ENCODE measurements around the gene GCGR.
A peak's percentile ranks its signal among the peaks of the same experiment; 100 is the strongest.
"Not testable (repeated sequence)": the region's sequence is repeated elsewhere in the genome, so short reads cannot be mapped to it uniquely, and the experiment has no call there.

GCGR gene

GRCh38 chr17:81834831-81835267 lies 30.9 kb downstream of the GCGR start, which contains the start of gene PPP1R27:
PPP1R27 (minus strand) TSS chr17:81835050; CDS start chr17:81834953, 97 bp downstream.
- no peaks in the 10 kb centered on the region for H3K27me3 ChIP-seq (ENCODE audit: control insufficient read depth, insufficient read depth, low read length)
- H3K27ac ChIP-seq (ENCODE audit: low read depth, low read length): peak within 1 kb of the TSS; percentile 99; the same call in 1 of the 2 replicates
- peaks cover 17% of the 10 kb centered on the region for H3K4me1 ChIP-seq (ENCODE audit: control insufficient read depth, insufficient read depth, low read length)

GRCh38 chr17:81837641-81838040 lies 33.7 kb downstream of the GCGR start:
- Histone ChIP-seq H3K27ac (ENCODE audit: low read depth, low read length) (no peak overlapping the region), H3K4me3 (ENCODE audit: low read depth, low read length) (no peak overlapping the region), H3K9me3 (ENCODE audit: control insufficient read depth, insufficient read depth, low read depth, low read length) (no peaks in the 10 kb centered on the region), H3K4me1 (ENCODE audit: control insufficient read depth, insufficient read depth, low read length) (peaks cover 18% of the 10 kb centered on the region; the same call in 1 of the 2 replicates), H3K27me3 (ENCODE audit: control insufficient read depth, insufficient read depth, low read length) (no peaks in the 10 kb centered on the region), H3K9ac (ENCODE audit: low read length) (no peak overlapping the region), H3K36me3 (ENCODE audit: control insufficient read depth, insufficient read depth, low read length) (peaks cover 4% of the 10 kb centered on the region)

More at GRCh38 chr17:81834831-81835267, 30.9 kb downstream of the GCGR start, which contains the start of gene PPP1R27:
- no peaks in the 10 kb centered on the region for H3K9me3 ChIP-seq (ENCODE audit: control insufficient read depth, insufficient read depth, low read depth, low read length)
- peak within 1 kb of the TSS; percentile 97 for H3K9ac ChIP-seq (ENCODE audit: low read length)
- H3K4me3 ChIP-seq (ENCODE audit: low read depth, low read length): peak within 1 kb of the TSS; percentile 97
- H3K36me3 ChIP-seq (ENCODE audit: control insufficient read depth, insufficient read depth, low read length): no peaks in the 10 kb centered on the region

GRCh38 chr17:81838753-81839255 lies 34.9 kb downstream of the GCGR start:
- Histone ChIP-seq H3K27ac (ENCODE audit: low read depth, low read length) (no peak overlapping the region), H3K4me3 (ENCODE audit: low read depth, low read length) (no peak overlapping the region), H3K4me1 (ENCODE audit: control insufficient read depth, insufficient read depth, low read length) (peaks cover 16% of the 10 kb centered on the region; the same call in 1 of the 2 replicates), H3K27me3 (ENCODE audit: control insufficient read depth, insufficient read depth, low read length) (no peaks in the 10 kb centered on the region), H3K36me3 (ENCODE audit: control insufficient read depth, insufficient read depth, low read length) (peaks cover 16% of the 10 kb centered on the region), H3K9ac (ENCODE audit: low read length) (no peak overlapping the region), H3K9me3 (ENCODE audit: control insufficient read depth, insufficient read depth, low read depth, low read length) (no peaks in the 10 kb centered on the region)

- Histone ChIP-seq H3K36me3 (ENCODE audit: control insufficient read depth, insufficient read depth, low read length) (peaks cover 21% of the 10 kb centered on the region), H3K9ac (ENCODE audit: low read length) (no peak overlapping the region), H3K4me1 (ENCODE audit: control insufficient read depth, insufficient read depth, low read length) (peaks cover 14% of the 10 kb centered on the region; the same call in 1 of the 2 replicates), H3K4me3 (ENCODE audit: low read depth, low read length) (no peak overlapping the region), H3K9me3 (ENCODE audit: control insufficient read depth, insufficient read depth, low read depth, low read length) (no peaks in the 10 kb centered on the region), H3K27me3 (ENCODE audit: control insufficient read depth, insufficient read depth, low read length) (no peaks in the 10 kb centered on the region), H3K27ac (ENCODE audit: low read depth, low read length) (no peak overlapping the region)
Measured at GRCh38 chr17:81839301-81839700, 35.4 kb downstream of the GCGR start.

GRCh38 chr17:81840059-81840458 lies 36.1 kb downstream of the GCGR start:
- H3K27me3 ChIP-seq (ENCODE audit: control insufficient read depth, insufficient read depth, low read length); H3K9me3 ChIP-seq (ENCODE audit: control insufficient read depth, insufficient read depth, low read depth, low read length); H3K4me3 ChIP-seq (ENCODE audit: low read depth, low read length); H3K9ac ChIP-seq (ENCODE audit: low read length); H3K27ac ChIP-seq (ENCODE audit: low read depth, low read length): not testable (repeated sequence)
- peaks cover 28% of the 10 kb centered on the region for H3K36me3 ChIP-seq (ENCODE audit: control insufficient read depth, insufficient read depth, low read length)
- peaks cover 14% of the 10 kb centered on the region; the same call in 1 of the 2 replicates for H3K4me1 ChIP-seq (ENCODE audit: control insufficient read depth, insufficient read depth, low read length)

GRCh38 chr17:81840826-81841778 lies 37.2 kb downstream of the GCGR start:
- peaks cover 14% of the 10 kb centered on the region; the same call in 1 of the 2 replicates for H3K4me1 ChIP-seq (ENCODE audit: control insufficient read depth, insufficient read depth, low read length)
- peak overlapping the region; percentile 5 for H3K9ac ChIP-seq (ENCODE audit: low read length)
- H3K27me3 ChIP-seq (ENCODE audit: control insufficient read depth, insufficient read depth, low read length): no peaks in the 10 kb centered on the region
- no peak overlapping the region for H3K4me3 ChIP-seq (ENCODE audit: low read depth, low read length)
- H3K27ac ChIP-seq (ENCODE audit: low read depth, low read length): no peak overlapping the region
- H3K36me3 ChIP-seq (ENCODE audit: control insufficient read depth, insufficient read depth, low read length): peaks cover 39% of the 10 kb centered on the region
- no peaks in the 10 kb centered on the region for H3K9me3 ChIP-seq (ENCODE audit: control insufficient read depth, insufficient read depth, low read depth, low read length)

- Histone ChIP-seq H3K4me3 (ENCODE audit: low read depth, low read length) (no peak overlapping the region), H3K9me3 (ENCODE audit: control insufficient read depth, insufficient read depth, low read depth, low read length) (no peaks in the 10 kb centered on the region), H3K4me1 (ENCODE audit: control insufficient read depth, insufficient read depth, low read length) (peaks cover 14% of the 10 kb centered on the region; the same call in 1 of the 2 replicates), H3K27ac (ENCODE audit: low read depth, low read length) (no peak overlapping the region), H3K36me3 (ENCODE audit: control insufficient read depth, insufficient read depth, low read length) (peaks cover 46% of the 10 kb centered on the region), H3K9ac (ENCODE audit: low read length) (no peak overlapping the region), H3K27me3 (ENCODE audit: control insufficient read depth, insufficient read depth, low read length) (no peaks in the 10 kb centered on the region)
Measured at GRCh38 chr17:81841866-81842265, 37.9 kb downstream of the GCGR start.

GRCh38 chr17:81842378-81842724 lies 38.4 kb downstream of the GCGR start:
- no peak overlapping the region for H3K4me3 ChIP-seq (ENCODE audit: low read depth, low read length)
- peaks cover 14% of the 10 kb centered on the region; the same call in 1 of the 2 replicates for H3K4me1 ChIP-seq (ENCODE audit: control insufficient read depth, insufficient read depth, low read length)
- no peak overlapping the region for H3K9ac ChIP-seq (ENCODE audit: low read length)
- no peaks in the 10 kb centered on the region for H3K27me3 ChIP-seq (ENCODE audit: control insufficient read depth, insufficient read depth, low read length)
- H3K36me3 ChIP-seq (ENCODE audit: control insufficient read depth, insufficient read depth, low read length): peaks cover 51% of the 10 kb centered on the region
- H3K27ac ChIP-seq (ENCODE audit: low read depth, low read length): no peak overlapping the region
- no peaks in the 10 kb centered on the region for H3K9me3 ChIP-seq (ENCODE audit: control insufficient read depth, insufficient read depth, low read depth, low read length)

- Histone ChIP-seq H3K4me1 (ENCODE audit: control insufficient read depth, insufficient read depth, low read length) (peaks cover 14% of the 10 kb centered on the region; the same call in 1 of the 2 replicates), H3K27ac (ENCODE audit: low read depth, low read length) (no peak overlapping the region), H3K36me3 (ENCODE audit: control insufficient read depth, insufficient read depth, low read length) (peaks cover 54% of the 10 kb centered on the region), H3K27me3 (ENCODE audit: control insufficient read depth, insufficient read depth, low read length) (no peaks in the 10 kb centered on the region), H3K9me3 (ENCODE audit: control insufficient read depth, insufficient read depth, low read depth, low read length) (no peaks in the 10 kb centered on the region), H3K4me3 (ENCODE audit: low read depth, low read length) (no peak overlapping the region), H3K9ac (ENCODE audit: low read length) (no peak overlapping the region)
Measured at GRCh38 chr17:81842725-81843504, 39.0 kb downstream of the GCGR start.

GRCh38 chr17:81843713-81844326 lies 39.9 kb downstream of the GCGR start:
- Histone ChIP-seq H3K36me3 (ENCODE audit: control insufficient read depth, insufficient read depth, low read length) (peaks cover 58% of the 10 kb centered on the region), H3K27ac (ENCODE audit: low read depth, low read length) (no peak overlapping the region), H3K9me3 (ENCODE audit: control insufficient read depth, insufficient read depth, low read depth, low read length) (no peaks in the 10 kb centered on the region), H3K4me1 (ENCODE audit: control insufficient read depth, insufficient read depth, low read length) (peaks cover 12% of the 10 kb centered on the region; the same call in 1 of the 2 replicates), H3K4me3 (ENCODE audit: low read depth, low read length) (no peak overlapping the region), H3K27me3 (ENCODE audit: control insufficient read depth, insufficient read depth, low read length) (no peaks in the 10 kb centered on the region), H3K9ac (ENCODE audit: low read length) (no peak overlapping the region)

Measured in HUES6 (cell line).